ENCODE data around the gene MGMT. TPM values are rescaled to one million over a fixed set of nuclear protein-coding genes. Genes with fewer than 3 reads are reported as not detected.

Gene MGMT
- total RNA-seq, 4 donors from 2014 or later: 16.5 to 37.5 (median 32.1) TPM

DNA sequence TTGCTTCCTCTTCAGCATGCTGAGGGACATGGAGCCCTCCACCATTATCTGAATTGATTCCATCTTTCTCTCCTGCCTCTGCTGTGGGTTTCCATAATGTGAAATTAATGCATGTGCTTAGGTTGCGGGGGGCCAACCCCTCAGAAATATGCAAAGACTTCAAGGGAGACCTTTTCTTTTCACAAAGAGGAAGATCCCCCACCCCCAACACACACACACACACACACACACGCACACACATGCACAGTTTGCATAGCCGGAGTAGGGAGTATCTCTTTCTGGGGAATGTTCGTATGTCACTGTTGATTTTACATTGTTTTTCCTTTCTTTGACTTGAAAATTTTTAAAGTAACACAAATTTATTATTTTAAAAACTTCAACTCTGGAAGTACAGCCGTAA lies 193.5 kb downstream of the MGMT start:
- TF ChIP-seq POLR2AphosphoS5 (IDR thresholded peaks at IDR 0.05) (no peak), EP300 (IDR thresholded peaks at IDR 0.05) (no peak), POLR2A (IDR thresholded peaks at IDR 0.05) (no peak)
- TF ChIP-seq, protein P1, sequence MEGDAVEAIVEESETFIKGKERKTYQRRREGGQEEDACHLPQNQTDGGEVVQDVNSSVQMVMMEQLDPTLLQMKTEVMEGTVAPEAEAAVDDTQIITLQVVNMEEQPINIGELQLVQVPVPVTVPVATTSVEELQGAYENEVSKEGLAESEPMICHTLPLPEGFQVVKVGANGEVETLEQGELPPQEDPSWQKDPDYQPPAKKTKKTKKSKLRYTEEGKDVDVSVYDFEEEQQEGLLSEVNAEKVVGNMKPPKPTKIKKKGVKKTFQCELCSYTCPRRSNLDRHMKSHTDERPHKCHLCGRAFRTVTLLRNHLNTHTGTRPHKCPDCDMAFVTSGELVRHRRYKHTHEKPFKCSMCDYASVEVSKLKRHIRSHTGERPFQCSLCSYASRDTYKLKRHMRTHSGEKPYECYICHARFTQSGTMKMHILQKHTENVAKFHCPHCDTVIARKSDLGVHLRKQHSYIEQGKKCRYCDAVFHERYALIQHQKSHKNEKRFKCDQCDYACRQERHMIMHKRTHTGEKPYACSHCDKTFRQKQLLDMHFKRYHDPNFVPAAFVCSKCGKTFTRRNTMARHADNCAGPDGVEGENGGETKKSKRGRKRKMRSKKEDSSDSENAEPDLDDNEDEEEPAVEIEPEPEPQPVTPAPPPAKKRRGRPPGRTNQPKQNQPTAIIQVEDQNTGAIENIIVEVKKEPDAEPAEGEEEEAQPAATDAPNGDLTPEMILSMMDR (IDR thresholded peaks at IDR 0.05): no peak
- 80 to 96% methylated on average over 4 to 5 of the region's 5 CpGs for WGBS, 2 donors (ENCODE audit: low coverage in 1 of 2)

GRCh38 chr10:129662426-129662825 lies 195.4 kb downstream of the MGMT start:
- Histone ChIP-seq H3K36me3 (no peaks in the 10 kb centered on the region), H3K9me3 (peaks cover 0 to 10% (median 0%) of the 10 kb centered on the region in 3 donors), H3K4me3 (no peak overlapping the region), H3K27ac (no peak overlapping the region), H3K4me1 (peaks cover 0 to 10% (median 0%) of the 10 kb centered on the region in 3 donors), H3K27me3 (no peaks in the 10 kb centered on the region)
- TF ChIP-seq EP300 (IDR thresholded peaks at IDR 0.05): no peak
- TF ChIP-seq, protein P1 (IDR thresholded peaks at IDR 0.05): no peak
- 89 to 92% methylated on average over 3 to 5 of the region's 5 CpGs for WGBS, 2 donors (ENCODE audit: low coverage in 1 of 2)
- ATAC-seq: no peak

More for the DNA sequence above, 193.5 kb downstream of the MGMT start:
- no peak for ATAC-seq
- H3K27ac ChIP-seq: no peak overlapping the region
- H3K4me3 ChIP-seq: no peak overlapping the region
- peaks cover 0 to 10% (median 0%) of the 10 kb centered on the region in 3 donors for H3K9me3 ChIP-seq
- no peaks in the 10 kb centered on the region for H3K36me3 ChIP-seq
- no peaks in the 10 kb centered on the region for H3K27me3 ChIP-seq
- H3K4me1 ChIP-seq: peaks cover 0 to 10% (median 0%) of the 10 kb centered on the region in 3 donors

DNA sequence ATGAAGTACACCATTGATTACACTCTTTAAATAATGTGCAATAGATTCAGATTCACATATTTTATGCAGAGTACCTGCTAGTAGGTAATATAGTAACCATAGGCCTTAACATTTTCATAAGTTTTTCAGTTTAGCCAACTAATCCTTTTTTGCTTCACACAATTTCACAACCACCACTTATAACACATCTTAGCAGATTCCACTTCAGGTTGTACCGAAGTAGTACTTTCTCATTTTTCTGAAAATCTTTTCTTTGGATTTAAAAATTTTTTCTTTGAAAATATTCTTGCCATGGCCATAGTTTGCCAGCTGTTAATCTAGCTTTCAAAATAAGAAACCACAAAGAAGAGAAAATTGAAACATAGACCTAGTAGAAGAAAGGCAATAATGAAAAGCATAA lies 203.1 kb downstream of the MGMT start:
- Histone ChIP-seq H3K4me1 (no peaks in the 10 kb centered on the region), H3K36me3 (no peaks in the 10 kb centered on the region), H3K9me3 (peaks cover 0 to 9% (median 0%) of the 10 kb centered on the region in 3 donors), H3K27ac (no peak overlapping the region), H3K4me3 (no peak overlapping the region), H3K27me3 (no peaks in the 10 kb centered on the region)
- ATAC-seq: no peak
- 75 to 100% methylated on average over 1 of the region's 1 CpG for WGBS, 2 donors (ENCODE audit: low coverage in 1 of 2)
- TF ChIP-seq EP300 (IDR thresholded peaks at IDR 0.05) (no peak), POLR2AphosphoS5 (IDR thresholded peaks at IDR 0.05) (no peak), POLR2A (IDR thresholded peaks at IDR 0.05) (no peak)
- TF ChIP-seq, protein P1 (IDR thresholded peaks at IDR 0.05): no peak

- TF ChIP-seq, protein P1 (IDR thresholded peaks at IDR 0.05): no peak
- no peak for TF ChIP-seq POLR2A (IDR thresholded peaks at IDR 0.05)
- TF ChIP-seq POLR2AphosphoS5 (IDR thresholded peaks at IDR 0.05): no peak
- no peak for TF ChIP-seq EP300 (IDR thresholded peaks at IDR 0.05)
- Histone ChIP-seq H3K27me3 (no peaks in the 10 kb centered on the region), H3K4me1 (no peaks in the 10 kb centered on the region), H3K4me3 (no peak overlapping the region), H3K36me3 (no peaks in the 10 kb centered on the region), H3K27ac (no peak overlapping the region), H3K9me3 (peaks cover 0 to 9% (median 0%) of the 10 kb centered on the region in 3 donors)
- no peak for ATAC-seq
- 100% methylated on average over 4 of the region's 4 CpGs; no CpG with 5 or more reads in 1 of the 2 donors for WGBS, 2 donors (ENCODE audit: low coverage in 1 of 2)
These were observed 206.3 kb downstream of the MGMT start for GRCh38 chr10:129673292-129673691.

GRCh38 chr10:129675027-129675769 lies 208.2 kb downstream of the MGMT start:
- TF ChIP-seq POLR2AphosphoS5 (IDR thresholded peaks at IDR 0.05) (no peak), POLR2A (IDR thresholded peaks at IDR 0.05) (no peak), EP300 (IDR thresholded peaks at IDR 0.05) (no peak)
- TF ChIP-seq, protein P1 (IDR thresholded peaks at IDR 0.05): no peak
- no peak overlapping the region for H3K27ac ChIP-seq
- peaks cover 0 to under 1% (median 0%) of the 10 kb centered on the region in 3 donors for H3K9me3 ChIP-seq
- 90 to 91% methylated on average over 9 of the region's 17 CpGs for WGBS, 2 donors (ENCODE audit: low coverage in 1 of 2)
- no peak overlapping the region for H3K4me3 ChIP-seq
- H3K36me3 ChIP-seq: no peaks in the 10 kb centered on the region
- H3K27me3 ChIP-seq: no peaks in the 10 kb centered on the region
- no peak for ATAC-seq
- H3K4me1 ChIP-seq: no peaks in the 10 kb centered on the region
